SU-DHL-6 (cell line): ENCODE measurements around the gene LHFPL3.

Source experiments
- H2AFZ ChIP-seq: fragments of 200-600 bp; sonication (generic); 2 replicates; pipeline ENCODE4 v1.6.1; 2014; ENCODE audit warnings: low read depth, mild to moderate bottlenecking, moderate library complexity, mixed read lengths, antibody characterized with exemption, low read length; ENCODE audit not compliant: severe bottlenecking
- H3F3A ChIP-seq: fragments of 200-600 bp; shearing (Covaris generic); 2 replicates; pipeline ENCODE4 v1.6.0; 2016; ENCODE audit warnings: antibody characterized with exemption, mild to moderate bottlenecking; ENCODE audit not compliant: insufficient read depth
- H3K27ac ChIP-seq: fragments of 200-600 bp; sonication (generic); 2 replicates; pipeline ENCODE4 v1.5.1; 2016; ENCODE audit warnings: low read depth, mild to moderate bottlenecking, low read length, moderate library complexity, mixed read lengths
- H3K27me3 ChIP-seq: fragments of 200-600 bp; sonication (generic), shearing (Covaris generic); 2 replicates; pipeline ENCODE4 v1.6.0; 2014; ENCODE audit warnings: mild to moderate bottlenecking, low read length
- H3K36me3 ChIP-seq: fragments of 200-600 bp; sonication (generic); 2 replicates; pipeline ENCODE4 v1.6.1; 2014; ENCODE audit warnings: mild to moderate bottlenecking, low read length, mixed read lengths
- H3K4me2 ChIP-seq: fragments of 300-600, 200-600 bp; shearing (Covaris generic), sonication (generic); 2 replicates; pipeline ENCODE4 v1.6.0; 2014; ENCODE audit warnings: low read length, low read depth, mild to moderate bottlenecking; ENCODE audit not compliant: poor library complexity, severe bottlenecking
- H3K4me3 ChIP-seq: fragments of 200-600 bp; sonication (generic); 2 replicates; pipeline ENCODE4 v1.5.1; 2014; ENCODE audit warnings: antibody characterized with exemption, low read length, mild to moderate bottlenecking, mixed read lengths; ENCODE audit not compliant: insufficient read depth, poor library complexity, severe bottlenecking
- H3K79me2 ChIP-seq: fragments of 200-600 bp; sonication (generic); 2 replicates; pipeline ENCODE4 v1.6.1; 2014; ENCODE audit warnings: mild to moderate bottlenecking, low read length, moderate library complexity; ENCODE audit not compliant: insufficient read depth
- H3K9ac ChIP-seq: fragments of 200-600 bp; sonication (generic); 2 replicates; pipeline ENCODE4 v1.7.0; 2014; ENCODE audit warnings: mild to moderate bottlenecking, low read length
- H3K9me2 ChIP-seq: fragments of 200-600 bp; sonication (generic); replicated peaks from 2 replicates; pipeline ENCODE4 v1.6.1; 2014; ENCODE audit warnings: low read length; ENCODE audit not compliant: insufficient read depth
- H3K9me3 ChIP-seq: fragments of 200-600 bp; sonication (generic); 2 replicates; pipeline ENCODE4 v1.6.1; 2014; ENCODE audit warnings: low read length, mixed read lengths; ENCODE audit not compliant: insufficient read depth
- H4K20me1 ChIP-seq: fragments of 200-600 bp; sonication (generic); 2 replicates; pipeline ENCODE4 v1.6.1; 2014; ENCODE audit warnings: low read depth, mild to moderate bottlenecking, antibody characterized with exemption, low read length, moderate library complexity, mixed read lengths
- CTCF ChIP-seq: fragments of 200-600 bp; sonication (generic); IDR thresholded peaks from one replicate; pipeline ENCODE4 v1.5.1; 2017; ENCODE audit warnings: antibody characterized with exemption, mild to moderate bottlenecking, low read length, moderate library complexity; ENCODE audit not compliant: insufficient read depth, poor library complexity, severe bottlenecking
- EZH2phosphoT487 ChIP-seq: fragments of 200-600 bp; sonication (generic), shearing (Covaris generic); conservative IDR thresholded peaks from 2 replicates; pipeline ENCODE4 v1.6.1; 2018; ENCODE audit warnings: mild to moderate bottlenecking, antibody characterized with exemption, low read length, moderate library complexity, mixed read lengths

The LHFPL3 gene

GRCh38 chr7:104294291-104294690, 34.1 kb upstream of the LHFPL3 start:
- H3K27me3 ChIP-seq, result no peaks in the 10 kb centered on the region
- H4K20me1 ChIP-seq, result no peaks in the 10 kb centered on the region
- no peak overlapping the region for H3K9ac ChIP-seq
- H3K36me3 ChIP-seq, result no peaks in the 10 kb centered on the region
- no peaks in the 10 kb centered on the region for H3K9me3 ChIP-seq
- no peak overlapping the region for H2AFZ ChIP-seq
- no peaks in the 10 kb centered on the region for H3F3A ChIP-seq
- H3K4me2 ChIP-seq, result no peak overlapping the region
- no peak overlapping the region for H3K4me3 ChIP-seq
- H3K79me2 ChIP-seq, result no peaks in the 10 kb centered on the region
- no peaks in the 10 kb centered on the region for H3K9me2 ChIP-seq
- H3K27ac ChIP-seq, result no peak overlapping the region
- TF ChIP-seq CTCF, result no peak
- no peak for TF ChIP-seq EZH2phosphoT487

GRCh38 chr7:104296266-104296665, 32.1 kb upstream of the LHFPL3 start:
- Histone ChIP-seq H3F3A (no peaks in the 10 kb centered on the region), H3K4me2 (no peak overlapping the region)

GRCh38 chr7:104296900-104297299, 31.5 kb upstream of the LHFPL3 start:
- Histone ChIP-seq H2AFZ (no peak overlapping the region), H3K4me3 (no peak overlapping the region), H3K4me2 (no peak overlapping the region), H4K20me1 (no peaks in the 10 kb centered on the region), H3K27ac (no peak overlapping the region), H3K27me3 (no peaks in the 10 kb centered on the region), H3K79me2 (no peaks in the 10 kb centered on the region), H3K36me3 (no peaks in the 10 kb centered on the region), H3K9ac (no peak overlapping the region), H3K9me2 (no peaks in the 10 kb centered on the region), H3K9me3 (no peaks in the 10 kb centered on the region), H3F3A (no peaks in the 10 kb centered on the region)
- TF ChIP-seq CTCF, result no peak
- no peak for TF ChIP-seq EZH2phosphoT487

More at GRCh38 chr7:104296266-104296665, 32.1 kb upstream of the LHFPL3 start:
- H4K20me1 ChIP-seq, result no peaks in the 10 kb centered on the region
- H3K79me2 ChIP-seq, result no peaks in the 10 kb centered on the region
- no peak for TF ChIP-seq EZH2phosphoT487
- TF ChIP-seq CTCF, result no peak
- H3K27ac ChIP-seq, result no peak overlapping the region
- H2AFZ ChIP-seq, result no peak overlapping the region
- H3K27me3 ChIP-seq, result no peaks in the 10 kb centered on the region
- no peak overlapping the region for H3K9ac ChIP-seq
- no peaks in the 10 kb centered on the region for H3K9me2 ChIP-seq
- H3K36me3 ChIP-seq, result no peaks in the 10 kb centered on the region
- H3K9me3 ChIP-seq, result no peaks in the 10 kb centered on the region
- H3K4me3 ChIP-seq, result no peak overlapping the region
